Lower leg skin (tissue), 4 donors: ENCODE data around the gene APOBEC3F. TPM values are rescaled to one million over a fixed set of nuclear protein-coding genes. Genes with fewer than 3 reads are reported as not detected.
"Not testable (repeated sequence)": the region's sequence is repeated elsewhere in the genome, so short reads cannot be mapped to it uniquely, and the experiment has no call there.

ENCODE experiments used
- DNase-seq, 2 donors: peaks; one replicate each; pipeline ENCODE4 v3.0.0-alpha.2; 2019; ENCODE audit warnings: low spot score in 2 of 2
- H3K4me3 ChIP-seq: fragments of 200-600 bp; sonication (generic); 2 replicates; pipeline ENCODE4 v1.5.1; 2017; ENCODE audit warnings: mild to moderate bottlenecking, low read depth; ENCODE audit not compliant: poor library complexity, severe bottlenecking
- CTCF ChIP-seq, 3 donors: fragments of 450-650 bp; IDR thresholded peaks; one replicate each; pipeline ENCODE4 v1.5.1; 2016; ENCODE audit warnings: antibody characterized with exemption in 3 of 3, mild to moderate bottlenecking in 3 of 3, moderate library complexity in 2 of 3
- POLR2A ChIP-seq, 2 donors: fragments of 450-650 bp; IDR thresholded peaks; one replicate each; pipeline ENCODE4 v1.6.1; 2016 to 2017; ENCODE audit warnings: antibody characterized with exemption in 2 of 2, mild to moderate bottlenecking in 1 of 2, moderate library complexity in 1 of 2
- WGBS, 2 donors: methylation state at CpG; one replicate each; pipeline ENCODE4 v1.1.5; 2018; 5-methylcytosine and 5-hydroxymethylcytosine counted together
- intact Hi-C: fragments of 100-400 bp; cut with DNase I; formaldehyde crosslinking; loops from one replicate; pipeline ENCODE4 v1.15.0; 2023; ENCODE audit warnings: low total_unique reads
- total RNA-seq, 4 donors: library from RNA; depleted of rRNA; stranded (reverse); fragments of >200 nt; gene quantifications; one replicate each; pipeline ENCODE4 v1.1.0, GENCODE V29; 2016

APOBEC3F gene
- total RNA-seq, 4 donors from 2014 or later = 0.30 to 4.0 (median 0.86) TPM; not detected in 1

DNA sequence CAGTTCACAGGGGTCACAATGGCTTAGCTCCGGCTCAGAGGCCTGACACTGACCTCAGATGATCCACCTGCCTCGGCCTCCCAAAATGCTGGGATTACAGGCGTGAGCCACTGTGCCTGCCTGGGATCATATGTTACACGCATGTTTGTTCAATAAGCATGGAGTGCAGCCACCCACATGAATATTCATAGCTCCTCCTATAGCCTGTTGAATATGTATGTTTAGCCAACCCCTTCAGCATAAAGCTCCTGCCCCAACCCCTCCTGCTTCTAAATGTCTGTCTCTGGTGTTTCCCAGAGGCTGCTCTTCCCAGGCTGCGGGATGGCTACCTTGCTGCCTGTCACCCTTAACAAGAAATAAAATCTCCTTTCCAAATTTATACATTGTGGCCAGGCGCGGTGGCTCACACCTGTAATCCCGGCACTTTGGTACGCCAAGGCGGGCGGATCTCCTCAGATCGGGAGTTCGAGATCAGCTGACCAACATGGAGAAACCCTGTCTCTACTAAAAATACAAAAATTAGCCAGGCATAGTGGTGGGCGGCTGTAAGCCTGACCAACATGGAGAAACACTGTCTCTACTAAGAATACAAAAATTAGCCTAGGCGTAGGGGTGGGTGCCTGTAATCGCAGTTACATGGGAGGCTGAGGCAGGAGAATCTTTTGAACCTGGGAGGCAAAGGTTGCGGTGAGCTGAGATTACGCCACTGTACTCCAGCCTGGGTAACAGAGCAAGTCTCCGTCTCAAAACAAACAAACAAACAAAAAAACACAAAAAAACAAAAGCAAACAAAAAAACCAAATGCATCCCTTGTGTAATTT is 1.1 kb upstream of the APOBEC3F start:
- no peak for DNase-seq
- WGBS, 2 donors = 82 to 85% methylated on average over 19 of the region's 19 CpGs
- TF ChIP-seq POLR2A (IDR thresholded peaks at IDR 0.05) (no peak), CTCF (IDR thresholded peaks at IDR 0.05) (no peak)
- no peak overlapping the region for H3K4me3 ChIP-seq
- intact Hi-C loops = no loop called here

GRCh38 chr22:39040155-39040537 is 518 bp upstream of the APOBEC3F start:
- DNase-seq, intact Hi-C loops: not testable (repeated sequence)
- WGBS, 2 donors = 27 to 41% methylated on average over 9 of the region's 14 CpGs
- peak overlapping the region; percentile 52 for H3K4me3 ChIP-seq

DNA sequence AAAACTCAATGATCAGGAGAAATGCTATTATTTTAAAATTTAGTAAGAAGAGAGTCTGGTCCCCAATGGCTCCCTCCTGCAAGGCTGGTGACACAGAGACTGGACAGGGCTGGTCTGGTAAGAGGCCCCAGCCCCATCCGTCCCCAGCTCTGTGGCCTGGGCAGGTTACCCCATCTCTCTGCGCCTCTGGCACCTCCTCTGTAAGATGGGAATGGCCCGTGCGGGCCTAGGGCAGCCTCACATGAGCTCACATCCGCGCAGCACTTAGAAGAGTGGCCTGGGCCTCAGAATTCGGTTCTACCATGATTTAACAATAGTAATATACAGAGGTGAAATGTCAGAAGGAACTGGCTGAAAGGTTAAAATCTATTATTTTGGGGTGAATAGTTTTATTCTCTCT is 1.2 kb downstream of the APOBEC3F start:
- TF ChIP-seq CTCF (IDR thresholded peaks at IDR 0.05) = no peak
- no peak for TF ChIP-seq POLR2A (IDR thresholded peaks at IDR 0.05)
- intact Hi-C loops = no loop called here
- H3K4me3 ChIP-seq = no peak overlapping the region
- WGBS, 2 donors = 90 to 95% methylated on average over 7 of the region's 7 CpGs
- DNase-seq = no peak

DNA sequence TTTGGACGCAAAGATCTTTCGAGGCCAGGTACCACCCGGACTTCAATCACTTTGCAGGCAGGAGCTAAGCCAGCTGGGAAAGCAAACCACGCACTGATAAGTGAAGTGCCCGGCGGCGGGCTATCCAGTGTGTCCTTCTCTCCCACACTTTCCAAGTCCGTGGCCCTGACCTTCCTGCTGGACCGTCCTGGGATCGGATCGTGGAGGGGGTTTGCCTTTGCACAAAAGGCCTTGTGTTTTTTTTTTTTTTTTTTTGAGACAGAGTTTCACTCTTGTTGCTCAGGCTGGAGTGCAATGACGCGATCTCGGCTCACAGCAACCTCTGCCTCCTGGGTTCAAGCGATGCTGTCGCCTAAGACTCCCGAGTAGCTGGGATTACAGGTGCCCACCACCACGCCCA is 2.4 kb downstream of the APOBEC3F start:
- H3K4me3 ChIP-seq, DNase-seq, intact Hi-C loops: not testable (repeated sequence)
- 96 to 98% methylated on average over 18 of the region's 18 CpGs for WGBS, 2 donors

GRCh38 chr22:39045136-39045535 is 4.5 kb downstream of the APOBEC3F start:
- intact Hi-C loops, H3K4me3 ChIP-seq, DNase-seq: not testable (repeated sequence)
- 87 to 91% methylated on average over 14 of the region's 14 CpGs for WGBS, 2 donors

DNA sequence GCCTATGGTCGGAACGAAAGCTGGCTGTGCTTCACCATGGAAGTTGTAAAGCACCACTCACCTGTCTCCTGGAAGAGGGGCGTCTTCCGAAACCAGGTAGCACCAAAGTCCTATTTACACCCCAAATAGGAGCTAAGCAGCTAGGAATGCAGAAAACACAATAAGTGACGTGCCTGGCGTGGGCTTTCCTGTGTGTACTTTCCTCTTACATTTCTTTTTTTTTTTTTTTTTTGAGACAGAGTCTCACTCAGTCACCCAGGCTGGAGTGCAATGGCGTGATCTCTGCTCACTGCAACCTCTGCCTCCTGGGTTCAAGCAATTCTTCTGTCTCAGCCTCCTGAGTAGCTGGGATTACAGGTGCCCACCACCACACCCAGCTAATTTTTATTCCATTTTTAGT is 8.8 kb downstream of the APOBEC3F start:
- intact Hi-C loops, DNase-seq, H3K4me3 ChIP-seq: not testable (repeated sequence)
- WGBS, 2 donors = 87 to 89% methylated on average over 7 of the region's 7 CpGs

GRCh38 chr22:39051844-39052495 is 11.3 kb downstream of the APOBEC3F start:
- WGBS, 2 donors = 76 to 84% methylated on average over 16 of the region's 18 CpGs
- H3K4me3 ChIP-seq, intact Hi-C loops, DNase-seq: not testable (repeated sequence)

DNA sequence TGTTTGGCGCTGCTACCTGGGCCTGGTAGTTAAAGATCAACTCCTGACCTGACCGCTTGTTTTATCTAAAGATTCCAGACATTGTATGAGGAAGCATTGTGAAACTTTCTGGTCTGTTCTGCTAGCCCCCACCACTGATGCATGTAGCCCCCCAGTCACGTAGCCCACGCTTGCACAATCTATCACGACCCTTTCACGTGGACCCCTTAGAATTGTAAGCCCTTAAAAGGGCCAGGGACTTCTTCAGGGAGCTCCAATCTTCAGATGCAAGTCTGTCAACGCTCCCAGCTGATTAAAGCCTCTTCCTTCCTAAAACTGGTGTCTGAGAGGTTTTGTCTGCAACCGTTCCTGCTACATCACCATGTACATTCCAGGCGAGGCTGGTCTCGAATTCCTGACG is 15.0 kb downstream of the APOBEC3F start:
- intact Hi-C loops = no loop called here
- no peak overlapping the region for H3K4me3 ChIP-seq
- TF ChIP-seq CTCF (IDR thresholded peaks at IDR 0.05) (no peak), POLR2A (IDR thresholded peaks at IDR 0.05) (no peak)
- WGBS, 2 donors = 92% methylated on average over 11 of the region's 11 CpGs
- DNase-seq = no peak

DNA sequence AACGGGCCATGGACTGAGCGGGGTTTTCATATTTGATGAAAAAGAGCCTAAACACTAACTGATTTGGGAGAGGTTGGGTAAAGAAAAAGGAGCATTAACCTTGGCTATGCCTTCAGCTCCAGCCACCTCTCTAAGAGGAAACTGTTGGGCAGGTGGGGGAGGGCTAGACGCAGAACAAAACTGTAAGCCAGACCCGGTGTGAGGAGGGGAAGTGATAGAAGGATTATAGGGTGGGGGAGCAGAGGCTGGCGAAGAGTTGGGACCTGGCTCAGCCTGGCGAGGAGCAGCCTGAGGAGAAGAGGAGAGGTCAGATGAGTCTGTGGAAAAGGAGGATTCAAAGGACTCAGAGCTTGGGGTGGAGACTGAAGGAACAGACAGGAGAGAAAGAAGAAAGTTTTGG is 20.6 kb downstream of the APOBEC3F start:
- intact Hi-C loops, DNase-seq, H3K4me3 ChIP-seq: not testable (repeated sequence)
- 63 to 71% methylated on average over 6 of the region's 6 CpGs for WGBS, 2 donors

DNA sequence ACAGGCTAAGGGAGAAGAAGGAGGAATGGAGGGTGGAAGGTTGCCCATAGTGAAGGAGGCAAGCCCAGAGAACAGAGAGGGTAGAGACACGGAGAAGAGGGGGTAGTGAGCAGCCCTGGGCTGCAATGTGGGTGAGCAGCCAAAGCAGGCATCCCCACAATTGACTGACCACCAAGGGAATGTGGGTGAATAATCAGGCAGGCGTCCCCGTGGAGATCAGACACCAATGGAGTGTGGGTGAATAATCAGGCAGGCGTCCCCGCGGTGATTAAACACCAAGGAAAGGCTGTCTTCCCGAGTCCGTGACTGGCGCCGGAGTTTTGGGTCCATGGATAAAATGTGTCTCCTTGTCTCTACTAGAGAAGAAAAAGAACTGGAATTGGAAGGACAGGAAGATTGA is 21.3 kb downstream of the APOBEC3F start:
- H3K4me3 ChIP-seq, intact Hi-C loops, DNase-seq: not testable (repeated sequence)
- 84 to 88% methylated on average over 10 of the region's 10 CpGs for WGBS, 2 donors

- DNase-seq, intact Hi-C loops, H3K4me3 ChIP-seq: not testable (repeated sequence)
- WGBS, 2 donors = 90 to 91% methylated on average over 8 of the region's 8 CpGs
Measured at GRCh38 chr22:39063904-39064303, 23.2 kb downstream of the APOBEC3F start.
